GM12872 (cell line): Measurements from ENCODE around the gene STIL.

Source experiments
- CTCF ChIP-seq: IDR thresholded peaks from 3 replicates; pipeline ENCODE4 v1.5.1; 2011; ENCODE audit warnings: low read depth, mild to moderate bottlenecking, low read length, moderate library complexity; ENCODE audit not compliant: insufficient read depth

STIL gene

GRCh38 chr1:47309427-47309826 is 4.5 kb downstream of the STIL start:
- TF ChIP-seq CTCF, result no peak

GRCh38 chr1:47302472-47302871 is 11.5 kb downstream of the STIL start:
- no peak for TF ChIP-seq CTCF

- TF ChIP-seq CTCF, result no peak
Measured at GRCh38 chr1:47298025-47298699, 15.8 kb downstream of the STIL start.

DNA sequence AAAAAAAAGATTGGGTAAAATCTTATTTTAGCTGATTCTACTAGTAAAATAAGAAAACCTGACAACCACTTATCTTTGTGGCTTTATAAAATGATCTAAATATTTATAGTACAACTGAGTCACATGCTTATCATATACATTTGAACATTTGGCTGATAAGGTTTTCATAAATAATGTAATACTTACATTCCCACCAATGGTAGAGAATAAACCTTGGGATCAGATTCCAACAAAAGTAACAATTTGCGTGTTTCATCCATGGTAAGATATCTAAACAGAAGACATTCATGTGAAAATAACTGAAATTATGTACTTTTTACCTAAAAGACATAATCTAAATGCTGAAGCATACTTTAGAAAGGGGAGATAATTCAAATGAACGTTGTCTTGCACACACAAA is 18.4 kb downstream of the STIL start:
- TF ChIP-seq CTCF, result no peak

- TF ChIP-seq CTCF, result no peak
Measured at GRCh38 chr1:47280142-47280541, 33.8 kb downstream of the STIL start.

DNA sequence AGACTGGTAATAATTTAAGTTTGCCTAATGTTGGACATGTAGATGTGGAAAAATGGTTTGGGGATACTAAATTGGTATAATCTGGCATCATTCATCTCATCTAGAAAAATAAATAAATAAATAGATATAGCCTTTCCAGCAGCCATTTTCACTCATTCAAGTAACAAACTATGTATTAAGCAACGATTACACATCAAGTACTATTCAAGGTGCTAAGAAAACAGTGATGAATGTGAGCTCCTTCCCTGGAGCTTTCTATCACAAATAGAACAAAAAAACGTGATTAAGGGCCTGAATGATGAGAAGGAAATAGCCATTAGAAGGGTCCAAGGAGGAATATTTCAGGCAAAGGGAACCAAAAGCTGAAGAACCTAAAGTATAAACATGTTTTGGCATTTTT is 37.1 kb downstream of the STIL start:
- no peak for TF ChIP-seq CTCF

DNA sequence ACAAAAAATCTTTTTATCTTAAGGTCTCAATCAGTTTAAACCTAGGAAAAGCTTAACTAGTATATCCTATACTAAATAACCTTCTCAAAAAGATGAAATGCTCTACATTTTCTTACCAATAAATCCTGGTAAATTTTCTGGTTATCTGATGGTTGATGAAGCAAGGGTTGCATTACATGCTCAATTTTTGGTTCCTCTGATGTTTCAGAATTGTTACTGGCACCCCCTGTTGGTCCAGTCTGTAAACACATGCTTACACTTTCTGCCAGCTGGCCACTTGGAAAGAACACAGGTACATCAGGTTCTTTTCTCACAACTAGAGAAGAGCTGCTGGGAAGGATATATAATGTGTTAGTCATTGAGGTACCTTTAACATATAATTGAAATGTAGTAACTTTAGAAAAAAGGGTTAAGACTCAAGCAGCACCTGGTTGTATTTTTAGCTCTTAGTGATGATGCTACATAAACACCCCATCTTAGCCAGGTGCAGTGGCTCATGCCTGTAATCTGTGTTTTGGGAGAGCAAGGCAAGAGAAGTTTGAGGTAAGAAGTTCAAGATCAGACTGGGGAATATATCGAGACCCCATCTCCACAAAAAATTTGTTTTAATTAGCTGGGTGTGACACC is 51.0 kb downstream of the STIL start:
- TF ChIP-seq CTCF, result peak; percentile 67
